NCI-H1417 treated with DMSO at 0.1 percent for 48 hours (cell line): Measurements from ENCODE around the gene CBX8.

Source experiments
- DNase-seq: peaks from one replicate; lab custom pipeline; 2025; lab: John Stamatoyannopoulos, UW

CBX8 gene

GRCh38 chr17:79792984-79793923 lies 3.6 kb downstream of the CBX8 start:
- DNase-seq = no peak

GRCh38 chr17:79792341-79792871 lies 4.5 kb downstream of the CBX8 start:
- no peak for DNase-seq

- no peak for DNase-seq
These were observed 5.1 kb downstream of the CBX8 start for GRCh38 chr17:79791735-79792161.

GRCh38 chr17:79790805-79791734 lies 5.8 kb downstream of the CBX8 start:
- no peak for DNase-seq

GRCh38 chr17:79789943-79790804 lies 6.7 kb downstream of the CBX8 start:
- DNase-seq = no peak

GRCh38 chr17:79788989-79789942 lies 7.6 kb downstream of the CBX8 start:
- no peak for DNase-seq

- DNase-seq = no peak
These were observed 8.4 kb downstream of the CBX8 start for GRCh38 chr17:79788455-79788854.

- no peak for DNase-seq
These were observed 9.8 kb downstream of the CBX8 start for GRCh38 chr17:79786930-79787643.

- no peak for DNase-seq
These were observed 10.7 kb downstream of the CBX8 start for GRCh38 chr17:79785900-79786810.

- no peak for DNase-seq
These were observed 11.6 kb downstream of the CBX8 start for GRCh38 chr17:79785017-79785899.

GRCh38 chr17:79784353-79785016 lies 12.4 kb downstream of the CBX8 start:
- DNase-seq = no peak

- no peak for DNase-seq
These were observed 13.0 kb downstream of the CBX8 start for GRCh38 chr17:79783891-79784290.

GRCh38 chr17:79781736-79782575 lies 14.9 kb downstream of the CBX8 start:
- DNase-seq = no peak

- DNase-seq = no peak
These were observed 15.7 kb downstream of the CBX8 start for GRCh38 chr17:79781012-79781650.

GRCh38 chr17:79779661-79780365 lies 17.1 kb downstream of the CBX8 start:
- no peak for DNase-seq
